ENCODE data around the gene WFS1. TPM values are rescaled to one million over a fixed set of nuclear protein-coding genes. Genes with fewer than 3 reads are reported as not detected.
A peak's percentile ranks its signal among the peaks of the same experiment; 100 is the strongest.

The WFS1 gene
- total and polyA plus RNA-seq, 2 of the 13 experiments (the other 11 are each of a cell fraction or from before 2014, with no cell fraction given), result 39.1 to 42.2 TPM

DNA sequence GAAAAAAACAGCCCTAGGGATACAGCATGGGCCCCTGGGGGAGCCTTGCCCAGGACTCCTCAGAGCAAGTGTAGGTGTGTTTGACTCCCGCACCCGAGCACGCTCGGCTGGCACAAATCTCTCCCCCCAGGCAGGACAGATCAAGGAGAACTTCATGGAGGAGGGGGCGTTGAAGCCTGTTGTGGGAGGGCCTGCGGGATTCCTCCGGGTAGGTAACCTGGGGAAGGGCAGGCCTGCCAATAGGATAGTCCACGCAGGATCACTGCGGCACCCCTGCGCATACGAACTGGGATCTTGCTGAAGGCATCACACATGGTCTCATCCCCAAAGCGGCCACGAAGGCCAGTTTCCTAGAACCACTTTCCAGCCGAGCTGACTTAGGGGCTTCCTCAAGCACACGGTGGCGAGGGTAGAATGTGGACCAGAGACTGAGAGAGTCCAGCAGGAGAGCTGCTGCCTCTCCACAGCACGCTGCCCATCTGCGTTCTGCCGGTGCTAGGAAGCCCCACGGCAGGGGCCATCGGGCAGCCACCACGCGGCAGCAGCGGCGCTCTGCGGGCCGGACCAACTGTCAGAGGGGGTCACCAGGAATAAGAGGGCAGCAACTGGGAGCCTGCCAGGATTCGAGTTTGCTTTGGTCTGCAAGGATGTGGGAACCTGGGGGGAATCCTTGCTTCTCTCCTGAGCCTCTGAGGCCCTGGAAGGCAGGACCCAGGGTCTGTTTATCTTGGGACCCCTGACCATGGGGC lies 56.8 kb downstream of the WFS1 start (continued):
- peak; percentile 35; the same call in 1 of the 2 replicates for TF ChIP-seq ZBTB33 (CRISPR knock-in tag; IDR thresholded peaks at IDR 0.05)
- TF ChIP-seq ZNF768 (CRISPR knock-in tag; IDR thresholded peaks at IDR 0.05), result 0 out of 2 replicates have a peak, but pooled peaks have one; percentile 19
- peak; percentile 5 for TF ChIP-seq AGO2 (optimal IDR thresholded peaks at IDR 0.05; ENCODE audit: low read depth, low read length)
- TF ChIP-seq TAF1 (CRISPR knock-in tag; IDR thresholded peaks at IDR 0.05), result no peak
- TF ChIP-seq KDM2A (CRISPR knock-in tag; IDR thresholded peaks at IDR 0.05; ENCODE audit: borderline replicate concordance, low read depth), result no peak
- TF ChIP-seq ZNF782 (CRISPR knock-in tag; IDR thresholded peaks at IDR 0.05; ENCODE audit: borderline replicate concordance), result no peak
- TF ChIP-seq CENPX (CRISPR knock-in tag; IDR thresholded peaks at IDR 0.05), result no peak
- no peak for TF ChIP-seq ZBTB39 (CRISPR knock-in tag; IDR thresholded peaks at IDR 0.05)
- no peak for TF ChIP-seq KAT7 (CRISPR knock-in tag; IDR thresholded peaks at IDR 0.05; ENCODE audit: borderline replicate concordance)
- no peak for TF ChIP-seq ZFYVE20 (CRISPR knock-in tag; IDR thresholded peaks at IDR 0.05; ENCODE audit: borderline replicate concordance, low read depth)
- no peak for TF ChIP-seq MIER3 (CRISPR knock-in tag; IDR thresholded peaks at IDR 0.05; ENCODE audit: borderline replicate concordance)
- TF ChIP-seq SMAD3 (CRISPR knock-in tag; IDR thresholded peaks at IDR 0.05), result no peak
- TF ChIP-seq, protein P1, sequence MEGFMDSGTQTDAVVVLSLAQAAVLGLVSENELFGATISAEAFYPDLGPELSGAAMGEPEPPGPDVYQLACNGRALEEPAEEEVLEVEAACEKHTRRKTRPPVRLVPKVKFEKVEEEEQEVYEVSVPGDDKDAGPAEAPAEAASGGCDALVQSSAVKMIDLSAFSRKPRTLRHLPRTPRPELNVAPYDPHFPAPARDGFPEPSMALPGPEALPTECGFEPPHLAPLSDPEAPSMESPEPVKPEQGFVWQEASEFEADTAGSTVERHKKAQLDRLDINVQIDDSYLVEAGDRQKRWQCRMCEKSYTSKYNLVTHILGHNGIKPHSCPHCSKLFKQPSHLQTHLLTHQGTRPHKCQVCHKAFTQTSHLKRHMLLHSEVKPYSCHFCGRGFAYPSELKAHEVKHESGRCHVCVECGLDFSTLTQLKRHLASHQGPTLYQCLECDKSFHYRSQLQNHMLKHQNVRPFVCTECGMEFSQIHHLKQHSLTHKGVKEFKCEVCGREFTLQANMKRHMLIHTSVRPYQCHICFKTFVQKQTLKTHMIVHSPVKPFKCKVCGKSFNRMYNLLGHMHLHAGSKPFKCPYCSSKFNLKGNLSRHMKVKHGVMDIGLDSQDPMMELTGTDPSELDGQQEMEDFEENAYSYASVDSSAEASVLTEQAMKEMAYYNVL (CRISPR knock-in tag; IDR thresholded peaks at IDR 0.05; ENCODE audit: borderline replicate concordance), result no peak
- TF ChIP-seq ADNP (CRISPR knock-in tag; IDR thresholded peaks at IDR 0.05), result no peak
- TF ChIP-seq, protein P2, sequence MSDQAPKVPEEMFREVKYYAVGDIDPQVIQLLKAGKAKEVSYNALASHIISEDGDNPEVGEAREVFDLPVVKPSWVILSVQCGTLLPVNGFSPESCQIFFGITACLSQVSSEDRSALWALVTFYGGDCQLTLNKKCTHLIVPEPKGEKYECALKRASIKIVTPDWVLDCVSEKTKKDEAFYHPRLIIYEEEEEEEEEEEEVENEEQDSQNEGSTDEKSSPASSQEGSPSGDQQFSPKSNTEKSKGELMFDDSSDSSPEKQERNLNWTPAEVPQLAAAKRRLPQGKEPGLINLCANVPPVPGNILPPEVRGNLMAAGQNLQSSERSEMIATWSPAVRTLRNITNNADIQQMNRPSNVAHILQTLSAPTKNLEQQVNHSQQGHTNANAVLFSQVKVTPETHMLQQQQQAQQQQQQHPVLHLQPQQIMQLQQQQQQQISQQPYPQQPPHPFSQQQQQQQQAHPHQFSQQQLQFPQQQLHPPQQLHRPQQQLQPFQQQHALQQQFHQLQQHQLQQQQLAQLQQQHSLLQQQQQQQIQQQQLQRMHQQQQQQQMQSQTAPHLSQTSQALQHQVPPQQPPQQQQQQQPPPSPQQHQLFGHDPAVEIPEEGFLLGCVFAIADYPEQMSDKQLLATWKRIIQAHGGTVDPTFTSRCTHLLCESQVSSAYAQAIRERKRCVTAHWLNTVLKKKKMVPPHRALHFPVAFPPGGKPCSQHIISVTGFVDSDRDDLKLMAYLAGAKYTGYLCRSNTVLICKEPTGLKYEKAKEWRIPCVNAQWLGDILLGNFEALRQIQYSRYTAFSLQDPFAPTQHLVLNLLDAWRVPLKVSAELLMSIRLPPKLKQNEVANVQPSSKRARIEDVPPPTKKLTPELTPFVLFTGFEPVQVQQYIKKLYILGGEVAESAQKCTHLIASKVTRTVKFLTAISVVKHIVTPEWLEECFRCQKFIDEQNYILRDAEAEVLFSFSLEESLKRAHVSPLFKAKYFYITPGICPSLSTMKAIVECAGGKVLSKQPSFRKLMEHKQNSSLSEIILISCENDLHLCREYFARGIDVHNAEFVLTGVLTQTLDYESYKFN (CRISPR knock-in tag; conservative IDR thresholded peaks at IDR 0.05), result no peak
- TF ChIP-seq POLR2A (IDR thresholded peaks at IDR 0.05; ENCODE audit: insufficient read depth in 1 of 2, low read depth in 2 of 2, low read length in 2 of 2), result no peak
